Neural cell (in vitro differentiated cells): Measurements from ENCODE around the gene JAZF1.

ENCODE experiments used
- CTCF ChIP-seq: fragments of 450-650 bp; IDR thresholded peaks from 2 replicates; pipeline ENCODE4 v1.5.1; 2014; ENCODE audit warnings: antibody characterized with exemption, mild to moderate bottlenecking, moderate library complexity; ENCODE audit not compliant: poor library complexity, severe bottlenecking
- EZH2 ChIP-seq: fragments of 200-600, 300-800 bp; shearing (Covaris generic), sonication (generic); IDR thresholded peaks from 2 replicates; pipeline ENCODE4 v1.6.1; 2014; ENCODE audit warnings: antibody characterized with exemption, low read length, borderline replicate concordance, mild to moderate bottlenecking; ENCODE audit not compliant: insufficient read depth, poor library complexity, severe bottlenecking
- REST ChIP-seq: IDR thresholded peaks from 2 replicates; pipeline ENCODE4 v1.6.1; 2012; ENCODE audit warnings: borderline replicate concordance
- SMC3 ChIP-seq: fragments of 450-650 bp; conservative IDR thresholded peaks from 2 replicates; pipeline ENCODE4 v1.6.1; 2014; ENCODE audit warnings: antibody characterized with exemption, mild to moderate bottlenecking, moderate library complexity; ENCODE audit not compliant: poor library complexity

GRCh38 chr7:28026237-28026636 is 154.4 kb downstream of the JAZF1 start:
- TF ChIP-seq CTCF (no peak), REST (no peak), SMC3 (no peak), EZH2 (no peak)
